ENCODE results near the gene OGFOD1.

The OGFOD1 gene

GRCh38 chr16:56421976-56422669 is 29.2 kb upstream of the OGFOD1 start:
- Mint-ChIP-seq H3K36me3 (ENCODE audit: low read depth) (peaks cover 9% of the 10 kb centered on the region), H3K9me3 (no peaks in the 10 kb centered on the region), H3K27ac (peak overlapping the region; percentile 51), H3K4me1 (ENCODE audit: low read depth) (peaks cover 47% of the 10 kb centered on the region), H3K4me3 (no peak overlapping the region), H3K27me3 (no peaks in the 10 kb centered on the region)
- no peak for DNase-seq

DNA sequence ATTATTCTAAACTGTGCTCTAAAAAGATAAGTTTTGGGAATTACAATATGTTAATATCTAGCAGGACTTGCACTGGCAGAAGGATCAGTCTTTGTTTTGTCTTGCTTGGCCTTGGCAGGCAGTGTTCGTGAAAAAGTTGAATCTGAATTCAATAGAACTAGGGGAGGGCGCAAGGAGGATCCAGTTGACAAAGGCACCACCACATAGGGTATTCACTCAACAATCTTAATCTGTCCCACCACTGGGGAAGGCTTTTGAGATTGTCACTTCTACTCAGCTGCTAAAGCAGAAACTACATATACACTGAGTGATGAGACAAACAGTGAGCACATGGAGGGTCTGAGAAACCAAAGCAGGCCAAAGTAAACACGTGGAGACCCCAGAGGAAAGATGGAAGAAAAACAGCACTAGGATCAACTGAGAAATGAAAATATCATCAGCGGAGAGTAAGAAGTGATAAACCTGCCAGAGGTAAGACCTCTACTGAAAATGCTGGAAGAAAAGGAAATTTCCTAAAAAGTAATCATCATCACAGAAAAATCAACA is 28.4 kb upstream of the OGFOD1 start:
- H3K4me3 Mint-ChIP-seq = peak overlapping the region; percentile 11
- no peak overlapping the region for H3K27ac Mint-ChIP-seq
- H3K36me3 Mint-ChIP-seq (ENCODE audit: low read depth) = peaks cover 9% of the 10 kb centered on the region
- peaks cover 53% of the 10 kb centered on the region for H3K4me1 Mint-ChIP-seq (ENCODE audit: low read depth)
- H3K27me3 Mint-ChIP-seq = no peaks in the 10 kb centered on the region
- no peak for DNase-seq
- H3K9me3 Mint-ChIP-seq = no peaks in the 10 kb centered on the region

DNA sequence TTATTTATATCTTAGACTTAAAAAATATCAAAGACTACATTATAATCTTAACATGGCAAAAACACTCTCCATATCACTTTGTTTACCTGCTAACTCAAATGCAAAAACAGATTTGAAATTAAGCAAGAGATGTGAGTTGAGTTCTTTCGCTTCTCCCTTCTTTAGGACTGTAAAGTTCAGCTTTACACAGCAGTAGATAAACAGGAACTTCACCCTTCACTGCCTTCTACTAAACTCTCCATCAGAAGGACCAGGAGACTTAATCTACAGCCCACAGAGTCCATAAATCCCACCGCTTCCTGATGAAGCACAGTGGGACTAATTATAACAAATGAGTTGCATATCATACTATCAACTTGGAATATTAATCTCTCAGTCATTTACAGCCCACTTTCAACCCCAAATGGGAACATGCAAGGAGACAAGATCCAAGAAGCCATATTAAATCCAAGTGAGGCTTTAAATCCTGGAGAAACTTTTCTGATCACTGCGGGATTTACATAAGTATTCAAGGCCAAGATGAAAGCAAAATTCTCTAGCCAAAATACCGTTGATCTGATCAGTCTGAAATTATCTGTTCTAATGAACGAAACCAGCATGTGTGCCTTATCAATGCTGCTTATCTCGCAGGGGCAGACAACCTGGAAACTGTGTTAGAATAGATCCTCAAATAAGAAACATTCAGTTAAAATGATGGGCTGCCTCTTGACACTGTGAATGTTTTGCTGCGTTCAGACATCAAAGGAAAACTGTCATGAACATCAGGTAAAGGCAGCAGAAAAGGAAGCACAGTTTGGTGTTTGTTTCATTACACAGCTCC is 27.6 kb upstream of the OGFOD1 start:
- Mint-ChIP-seq H3K4me1 (ENCODE audit: low read depth) (peaks cover 59% of the 10 kb centered on the region), H3K27me3 (no peaks in the 10 kb centered on the region), H3K27ac (peak overlapping the region; percentile 90), H3K9me3 (no peaks in the 10 kb centered on the region), H3K36me3 (ENCODE audit: low read depth) (peaks cover 8% of the 10 kb centered on the region), H3K4me3 (peak overlapping the region; percentile 94)
- no peak for DNase-seq

- Mint-ChIP-seq H3K4me1 (ENCODE audit: low read depth) (peaks cover 59% of the 10 kb centered on the region), H3K36me3 (ENCODE audit: low read depth) (peaks cover 11% of the 10 kb centered on the region), H3K9me3 (no peaks in the 10 kb centered on the region), H3K27me3 (no peaks in the 10 kb centered on the region), H3K4me3 (peak overlapping the region; percentile 94), H3K27ac (peak overlapping the region; percentile 90)
- no peak for DNase-seq
Observed at GRCh38 chr16:56424404-56424764, 27.0 kb upstream of the OGFOD1 start.

DNA sequence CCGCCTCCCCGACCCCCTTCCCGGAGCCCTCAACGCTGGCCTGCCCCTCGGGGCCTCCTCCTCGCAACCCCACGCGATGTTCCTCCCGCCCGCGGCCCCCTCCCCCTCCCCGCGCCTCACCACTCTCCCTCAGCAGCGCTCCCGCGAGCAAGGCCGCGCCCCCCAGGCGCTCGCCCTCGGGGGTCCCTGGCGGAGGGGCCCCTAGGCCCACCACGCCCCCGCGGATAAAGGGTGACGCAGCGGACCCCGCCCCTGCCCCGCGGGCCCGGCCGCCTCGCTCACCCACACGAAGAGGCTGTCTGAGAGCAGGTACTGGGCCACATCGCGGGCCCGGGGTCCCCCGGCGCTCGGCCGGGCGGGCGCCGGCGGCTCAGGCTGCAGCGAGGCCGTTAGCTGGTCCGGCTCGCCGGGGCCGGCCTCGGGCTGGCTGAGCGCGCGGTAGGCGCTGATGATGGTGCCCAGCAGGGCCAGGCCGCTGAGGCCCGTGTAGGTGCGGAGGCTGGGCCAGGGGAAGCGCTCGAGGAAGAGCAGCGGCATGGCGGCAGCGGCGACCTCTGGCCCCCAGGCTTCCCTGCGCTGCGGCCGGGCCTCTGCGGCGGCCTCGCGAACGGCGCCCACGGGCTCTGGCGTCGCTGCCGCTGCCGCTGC is 26.4 kb upstream of the OGFOD1 start:
- H3K9me3 Mint-ChIP-seq = no peaks in the 10 kb centered on the region
- DNase-seq = peak; percentile 71
- H3K4me3 Mint-ChIP-seq = peak overlapping the region; percentile 94
- peaks cover 59% of the 10 kb centered on the region for H3K4me1 Mint-ChIP-seq (ENCODE audit: low read depth)
- peak overlapping the region; percentile 90 for H3K27ac Mint-ChIP-seq
- H3K36me3 Mint-ChIP-seq (ENCODE audit: low read depth) = peaks cover 16% of the 10 kb centered on the region
- no peaks in the 10 kb centered on the region for H3K27me3 Mint-ChIP-seq

GRCh38 chr16:56425439-56425832 is 25.9 kb upstream of the OGFOD1 start, which contains the start of gene AMFR:
TSS of gene AMFR (minus strand) at chr16:56425545. CDS start at chr16:56425327, 218 bp downstream.
- peak; percentile 80 for DNase-seq
- Mint-ChIP-seq H3K27ac (peak within 1 kb of the TSS; percentile 90), H3K4me3 (peak within 1 kb of the TSS; percentile 94), H3K4me1 (ENCODE audit: low read depth) (peaks cover 54% of the 10 kb centered on the region), H3K9me3 (no peaks in the 10 kb centered on the region), H3K36me3 (ENCODE audit: low read depth) (peaks cover 21% of the 10 kb centered on the region), H3K27me3 (no peaks in the 10 kb centered on the region)

DNA sequence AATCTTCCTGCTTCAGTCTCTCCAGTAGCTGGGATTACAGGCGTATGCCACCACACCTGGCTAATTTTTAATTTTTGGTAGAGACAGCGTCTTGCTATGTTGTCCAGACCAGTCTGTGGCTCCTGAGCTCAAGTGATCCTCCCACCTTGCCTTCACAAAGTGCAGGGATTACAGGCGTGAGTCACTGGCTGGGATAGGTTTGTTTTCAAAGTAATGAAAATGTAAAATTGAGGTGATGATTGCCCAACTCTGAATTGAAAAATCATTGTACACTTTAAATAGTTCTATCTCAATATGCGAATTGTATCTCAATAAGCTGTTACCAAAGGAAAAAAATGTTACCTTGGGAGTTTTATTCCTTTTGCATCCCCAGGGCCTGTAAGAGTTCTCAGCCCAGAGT is 24.8 kb upstream of the OGFOD1 start:
- Mint-ChIP-seq H3K27ac (peak overlapping the region; percentile 22), H3K4me1 (ENCODE audit: low read depth) (peaks cover 49% of the 10 kb centered on the region), H3K27me3 (no peaks in the 10 kb centered on the region), H3K36me3 (ENCODE audit: low read depth) (peaks cover 33% of the 10 kb centered on the region), H3K9me3 (no peaks in the 10 kb centered on the region), H3K4me3 (peak overlapping the region; percentile 68)
- no peak for DNase-seq

- Mint-ChIP-seq H3K4me3 (no peak overlapping the region), H3K4me1 (ENCODE audit: low read depth) (peaks cover 34% of the 10 kb centered on the region), H3K36me3 (ENCODE audit: low read depth) (peaks cover 48% of the 10 kb centered on the region), H3K9me3 (no peaks in the 10 kb centered on the region), H3K27me3 (no peaks in the 10 kb centered on the region), H3K27ac (peak overlapping the region; percentile 72)
- no peak for DNase-seq
Observed at GRCh38 chr16:56428091-56428490, 23.3 kb upstream of the OGFOD1 start.

- Mint-ChIP-seq H3K36me3 (ENCODE audit: low read depth) (peaks cover 89% of the 10 kb centered on the region), H3K27ac (peak overlapping the region; percentile 72)
Observed at GRCh38 chr16:56436258-56436657, 15.1 kb upstream of the OGFOD1 start.

GRCh38 chr16:56438038-56438437 is 13.3 kb upstream of the OGFOD1 start:
- Mint-ChIP-seq H3K36me3 (ENCODE audit: low read depth) (peaks cover 88% of the 10 kb centered on the region), H3K9me3 (no peaks in the 10 kb centered on the region)

More at GRCh38 chr16:56436258-56436657, 15.1 kb upstream of the OGFOD1 start:
- no peak overlapping the region for H3K4me3 Mint-ChIP-seq
- DNase-seq = no peak
- no peaks in the 10 kb centered on the region for H3K9me3 Mint-ChIP-seq
- H3K27me3 Mint-ChIP-seq = no peaks in the 10 kb centered on the region
- peaks cover 7% of the 10 kb centered on the region for H3K4me1 Mint-ChIP-seq (ENCODE audit: low read depth)

DNA sequence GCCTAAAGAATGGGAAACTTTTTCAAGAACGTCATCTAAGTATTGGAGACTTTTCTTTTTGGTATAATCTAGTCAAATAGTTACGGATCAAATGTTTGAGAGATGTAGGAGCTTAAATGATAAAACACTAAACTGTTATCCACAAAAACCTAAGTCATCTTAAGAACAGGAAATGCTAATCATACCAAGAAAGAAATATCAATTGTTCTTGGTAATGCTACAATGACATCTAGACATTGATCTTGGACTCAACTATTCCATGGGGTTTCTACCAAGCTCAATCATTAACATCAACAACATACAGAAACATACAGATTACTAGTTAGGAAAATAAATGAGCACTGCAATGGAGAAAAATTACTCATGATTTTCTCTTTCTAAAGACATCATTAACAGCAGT is 4.1 kb upstream of the OGFOD1 start:
- H3K36me3 Mint-ChIP-seq (ENCODE audit: low read depth) = peaks cover 85% of the 10 kb centered on the region
- peaks cover 40% of the 10 kb centered on the region for H3K4me1 Mint-ChIP-seq (ENCODE audit: low read depth)
- DNase-seq = no peak
- no peaks in the 10 kb centered on the region for H3K27me3 Mint-ChIP-seq
- H3K4me3 Mint-ChIP-seq = peak overlapping the region; percentile 90
- H3K9me3 Mint-ChIP-seq = no peaks in the 10 kb centered on the region
- H3K27ac Mint-ChIP-seq = peak overlapping the region; percentile 94

More at GRCh38 chr16:56438038-56438437, 13.3 kb upstream of the OGFOD1 start:
- Mint-ChIP-seq H3K27ac (peak overlapping the region; percentile 0), H3K4me1 (ENCODE audit: low read depth) (peaks cover 9% of the 10 kb centered on the region), H3K4me3 (no peak overlapping the region), H3K27me3 (no peaks in the 10 kb centered on the region)
- no peak for DNase-seq

DNA sequence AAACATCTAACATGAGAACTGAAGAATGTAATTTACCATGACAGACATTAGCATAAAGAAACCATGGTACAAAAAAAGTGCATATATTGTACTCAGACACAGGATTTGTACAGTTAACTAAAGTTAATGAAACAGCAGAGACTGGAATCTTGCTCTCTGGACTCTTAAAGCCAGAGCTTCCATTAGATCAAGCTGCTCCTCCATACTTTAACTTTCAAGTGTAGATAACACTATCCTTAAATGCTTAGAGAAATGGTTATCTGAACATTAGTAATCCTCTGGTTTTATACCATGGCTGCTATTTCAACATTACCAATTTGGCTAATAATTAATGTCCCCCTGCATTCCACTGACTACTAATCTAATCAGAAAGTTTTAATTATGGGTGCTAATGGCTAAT is 3.3 kb upstream of the OGFOD1 start:
- peak overlapping the region; percentile 94 for H3K27ac Mint-ChIP-seq
- peak overlapping the region; percentile 90 for H3K4me3 Mint-ChIP-seq

GRCh38 chr16:56450275-56450985 is 924 bp upstream of the OGFOD1 start:
- peak; percentile 43 for DNase-seq
- H3K27ac Mint-ChIP-seq = peak overlapping the region; percentile 96
- H3K27me3 Mint-ChIP-seq = no peaks in the 10 kb centered on the region
- no peaks in the 10 kb centered on the region for H3K9me3 Mint-ChIP-seq
- H3K4me3 Mint-ChIP-seq = peak overlapping the region; percentile 90
- peaks cover 55% of the 10 kb centered on the region for H3K4me1 Mint-ChIP-seq (ENCODE audit: low read depth)
- H3K36me3 Mint-ChIP-seq (ENCODE audit: low read depth) = peaks cover 89% of the 10 kb centered on the region

More for the DNA sequence above, 3.3 kb upstream of the OGFOD1 start:
- Mint-ChIP-seq H3K9me3 (no peaks in the 10 kb centered on the region), H3K36me3 (ENCODE audit: low read depth) (peaks cover 85% of the 10 kb centered on the region), H3K27me3 (no peaks in the 10 kb centered on the region), H3K4me1 (ENCODE audit: low read depth) (peaks cover 46% of the 10 kb centered on the region)
- DNase-seq = no peak

All from activated T-cell treated with anti-CD3 and anti-CD28 coated beads, Interleukin-2, amount 50 U/mL, for 24 hours (primary cell).